ENCODE measurements around the gene CERS6.

The CERS6 gene

GRCh38 chr2:168736649-168737445 lies 280.8 kb downstream of the CERS6 start:
- TF ChIP-seq CTCF (IDR thresholded peaks at IDR 0.05; ENCODE audit: control insufficient read depth, extremely low read depth, insufficient read depth), result no peak
- no peak for DNase-seq (ENCODE audit: low read depth)

GRCh38 chr2:168738062-168738461 lies 282.0 kb downstream of the CERS6 start:
- TF ChIP-seq CTCF (IDR thresholded peaks at IDR 0.05; ENCODE audit: control insufficient read depth, extremely low read depth, insufficient read depth), result no peak
- H3K4me3 ChIP-seq (ENCODE audit: low read depth, low read length), result no peak overlapping the region
- no peak for DNase-seq (ENCODE audit: low read depth)

More at GRCh38 chr2:168736649-168737445, 280.8 kb downstream of the CERS6 start:
- no peak overlapping the region for H3K4me3 ChIP-seq (ENCODE audit: low read depth, low read length)

GRCh38 chr2:168740360-168740759 lies 284.3 kb downstream of the CERS6 start:
- H3K4me3 ChIP-seq (ENCODE audit: low read depth, low read length), result no peak overlapping the region
- no peak for DNase-seq (ENCODE audit: low read depth)
- TF ChIP-seq CTCF (IDR thresholded peaks at IDR 0.05; ENCODE audit: control insufficient read depth, extremely low read depth, insufficient read depth), result no peak

- DNase-seq (ENCODE audit: low read depth), result no peak
- no peak overlapping the region for H3K4me3 ChIP-seq (ENCODE audit: low read depth, low read length)
- TF ChIP-seq CTCF (IDR thresholded peaks at IDR 0.05; ENCODE audit: control insufficient read depth, extremely low read depth, insufficient read depth), result no peak
Measured at GRCh38 chr2:168740788-168741187, 284.7 kb downstream of the CERS6 start.

GRCh38 chr2:168742258-168742932 lies 286.3 kb downstream of the CERS6 start:
- no peak overlapping the region for H3K4me3 ChIP-seq (ENCODE audit: low read depth, low read length)
- TF ChIP-seq CTCF (IDR thresholded peaks at IDR 0.05; ENCODE audit: control insufficient read depth, extremely low read depth, insufficient read depth), result no peak
- DNase-seq (ENCODE audit: low read depth), result no peak

- DNase-seq (ENCODE audit: low read depth), result no peak
- TF ChIP-seq CTCF (IDR thresholded peaks at IDR 0.05; ENCODE audit: control insufficient read depth, extremely low read depth, insufficient read depth), result no peak
- H3K4me3 ChIP-seq (ENCODE audit: low read depth, low read length), result no peak overlapping the region
Measured at GRCh38 chr2:168744844-168745243, 288.8 kb downstream of the CERS6 start.
